ENCODE measurements around the gene F9.

F9 gene

DNA sequence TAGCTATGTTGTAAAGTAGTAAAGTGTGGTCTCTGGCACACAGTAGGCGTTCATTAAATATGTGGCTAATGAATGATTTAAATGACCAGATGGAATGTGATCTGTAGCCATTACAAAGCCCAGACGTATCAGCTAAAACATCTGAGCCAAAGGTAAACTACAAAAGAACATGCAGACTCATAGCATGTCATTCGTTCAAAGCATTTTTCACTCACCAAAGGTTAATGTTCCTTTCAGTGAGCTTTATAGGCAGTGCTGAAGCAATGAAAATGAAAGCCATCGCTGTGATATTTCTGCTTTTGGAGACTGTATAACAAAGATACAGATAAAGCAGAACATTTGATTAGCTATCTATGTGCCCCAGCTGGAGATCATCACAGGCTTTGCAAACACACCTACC lies 50.5 kb downstream of the F9 start:
- in situ Hi-C loops (cut with HindIII; ENCODE audit: low sequenced_read_pairs), result no loop called here
- TF ChIP-seq, protein P1, sequence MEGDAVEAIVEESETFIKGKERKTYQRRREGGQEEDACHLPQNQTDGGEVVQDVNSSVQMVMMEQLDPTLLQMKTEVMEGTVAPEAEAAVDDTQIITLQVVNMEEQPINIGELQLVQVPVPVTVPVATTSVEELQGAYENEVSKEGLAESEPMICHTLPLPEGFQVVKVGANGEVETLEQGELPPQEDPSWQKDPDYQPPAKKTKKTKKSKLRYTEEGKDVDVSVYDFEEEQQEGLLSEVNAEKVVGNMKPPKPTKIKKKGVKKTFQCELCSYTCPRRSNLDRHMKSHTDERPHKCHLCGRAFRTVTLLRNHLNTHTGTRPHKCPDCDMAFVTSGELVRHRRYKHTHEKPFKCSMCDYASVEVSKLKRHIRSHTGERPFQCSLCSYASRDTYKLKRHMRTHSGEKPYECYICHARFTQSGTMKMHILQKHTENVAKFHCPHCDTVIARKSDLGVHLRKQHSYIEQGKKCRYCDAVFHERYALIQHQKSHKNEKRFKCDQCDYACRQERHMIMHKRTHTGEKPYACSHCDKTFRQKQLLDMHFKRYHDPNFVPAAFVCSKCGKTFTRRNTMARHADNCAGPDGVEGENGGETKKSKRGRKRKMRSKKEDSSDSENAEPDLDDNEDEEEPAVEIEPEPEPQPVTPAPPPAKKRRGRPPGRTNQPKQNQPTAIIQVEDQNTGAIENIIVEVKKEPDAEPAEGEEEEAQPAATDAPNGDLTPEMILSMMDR (IDR thresholded peaks at IDR 0.05; ENCODE audit: low read depth, low read length, missing control alignments), result no peak
- DNase-seq (ENCODE audit: low read depth), result no peak
- no peak overlapping the region for H3K4me3 ChIP-seq (ENCODE audit: low read depth, low read length)

DNA sequence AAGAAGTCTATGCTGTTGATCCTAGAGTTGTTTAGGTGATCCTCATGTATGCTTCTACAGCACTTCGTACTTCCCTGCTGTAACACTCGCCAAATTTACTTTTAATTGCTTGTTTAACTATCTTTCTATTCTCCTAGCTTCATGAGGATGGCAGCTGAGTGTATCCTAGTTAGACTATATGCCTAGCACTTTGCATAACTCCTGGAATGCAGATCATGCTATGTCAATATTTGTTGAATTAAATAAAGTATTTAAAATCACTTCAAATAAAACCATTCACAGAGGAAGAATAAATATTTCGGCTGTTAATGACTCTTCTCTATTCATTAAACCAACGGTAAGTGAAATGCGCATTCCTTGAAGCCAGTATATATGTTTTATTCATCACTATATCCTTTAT lies 55.1 kb downstream of the F9 start:
- TF ChIP-seq, protein P1 (IDR thresholded peaks at IDR 0.05; ENCODE audit: low read depth, low read length, missing control alignments), result no peak
- DNase-seq (ENCODE audit: low read depth), result no peak
- no peak overlapping the region for H3K4me3 ChIP-seq (ENCODE audit: low read depth, low read length)
- in situ Hi-C loops (cut with HindIII; ENCODE audit: low sequenced_read_pairs), result no loop called here

DNA sequence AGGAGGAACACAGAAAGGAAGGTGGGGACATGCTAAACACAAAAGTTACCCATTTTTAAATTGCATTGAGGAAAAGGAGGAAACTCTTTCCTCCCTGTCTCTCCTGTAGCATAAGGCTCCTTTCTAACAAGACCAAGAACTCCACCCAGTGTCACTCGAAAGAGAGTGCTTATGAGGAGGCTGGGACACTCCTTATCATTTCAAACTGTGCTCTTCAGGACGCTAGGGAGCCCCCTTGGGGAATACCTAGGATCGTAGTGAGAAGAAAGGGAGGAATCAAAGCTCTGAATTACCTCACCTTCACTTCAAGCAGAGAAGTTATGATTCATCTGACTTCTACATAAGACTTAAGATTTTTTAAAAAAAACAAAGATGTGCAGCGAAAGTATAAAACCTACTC lies 65.5 kb downstream of the F9 start:
- in situ Hi-C loops (cut with HindIII; ENCODE audit: low sequenced_read_pairs), result no loop called here
- no peak overlapping the region for H3K4me3 ChIP-seq (ENCODE audit: low read depth, low read length)
- no peak for DNase-seq (ENCODE audit: low read depth)
- TF ChIP-seq, protein P1 (IDR thresholded peaks at IDR 0.05; ENCODE audit: low read depth, low read length, missing control alignments), result no peak

DNA sequence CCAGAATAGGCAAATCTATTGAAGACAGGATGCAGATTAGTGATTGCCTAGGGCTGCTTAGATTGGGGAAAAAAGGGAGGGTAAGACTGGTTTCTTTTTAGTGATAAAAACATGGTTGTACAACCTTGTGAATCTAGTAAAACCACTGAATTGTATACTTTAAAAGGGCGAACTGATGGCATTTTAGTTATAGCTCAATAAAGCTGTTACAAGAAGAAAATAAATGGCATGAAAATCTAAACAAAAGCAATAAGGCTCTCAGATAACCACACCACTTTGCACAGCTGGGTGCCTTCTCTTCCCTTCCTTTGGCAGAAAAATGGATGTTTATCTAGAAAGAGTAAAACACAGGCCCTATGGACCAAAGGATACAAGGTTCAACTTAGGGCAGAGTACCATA lies 69.6 kb downstream of the F9 start:
- in situ Hi-C loops (cut with HindIII; ENCODE audit: low sequenced_read_pairs), result no loop called here
- TF ChIP-seq, protein P1 (IDR thresholded peaks at IDR 0.05; ENCODE audit: low read depth, low read length, missing control alignments), result no peak
- DNase-seq (ENCODE audit: low read depth), result no peak
- no peak overlapping the region for H3K4me3 ChIP-seq (ENCODE audit: low read depth, low read length)

All from astrocyte of the cerebellum (primary cell).